K562 (cell line): ENCODE measurements around the gene GPR162. TPM values are rescaled to one million over a fixed set of nuclear protein-coding genes. Genes with fewer than 3 reads are reported as not detected.
A peak's percentile ranks its signal among the peaks of the same experiment; 100 is the strongest.

Source experiments
- CHD1 ChIP-seq: fragments of 200-600 bp; sonication (generic); IDR thresholded peaks from one replicate; pipeline ENCODE4 v1.6.1; 2012; ENCODE audit warnings: mild to moderate bottlenecking, moderate library complexity, low read length, inconsistent platforms
- CHD2 ChIP-seq: IDR thresholded peaks from 2 replicates; pipeline ENCODE4 v1.6.1; 2011; ENCODE audit warnings: low read depth, low read length
- ETV1 ChIP-seq: fragments of 450-650 bp; conservative IDR thresholded peaks from 2 replicates; pipeline ENCODE4 v1.6.1; 2016; ENCODE audit warnings: missing genetic modification characterization, control low read depth, low read depth, missing compliant biosample characterization
- FOXO4 ChIP-seq: fragments of 450-650 bp; formaldehyde crosslinking; IDR thresholded peaks from 2 replicates; pipeline ENCODE4 v1.4.0; 2020; ENCODE audit warnings: mild to moderate bottlenecking, moderate library complexity
- GABPA ChIP-seq: fragments of 200-800 bp; sonication (Bioruptor generic); conservative IDR thresholded peaks from 2 replicates; pipeline ENCODE4 v1.6.1; 2016; ENCODE audit warnings: low read depth, missing genetic modification characterization, missing compliant biosample characterization
- HDAC3 ChIP-seq: fragments of 450-650 bp; IDR thresholded peaks from 2 replicates; pipeline ENCODE4 v1.6.1; 2018; ENCODE audit warnings: borderline replicate concordance, mild to moderate bottlenecking, moderate library complexity; ENCODE audit not compliant: partially characterized antibody
- HLTF ChIP-seq: fragments of 450-650 bp; IDR thresholded peaks from 2 replicates; pipeline ENCODE4 v1.6.1; 2016
- HMBOX1 ChIP-seq: sonication (generic); IDR thresholded peaks from 2 replicates; pipeline ENCODE4 v1.6.1; 2016
- MCM3 ChIP-seq: fragments of 450-650 bp; IDR thresholded peaks from 2 replicates; pipeline ENCODE4 v1.6.1; 2016
- NFE2L1 ChIP-seq: fragments of 450-650 bp; IDR thresholded peaks from 2 replicates; pipeline ENCODE4 v1.6.1; 2016; ENCODE audit warnings: missing genetic modification characterization, low read depth, mild to moderate bottlenecking, missing compliant biosample characterization, moderate library complexity, borderline replicate concordance
- NONO ChIP-seq, 2 experiments: fragments of 200-400 bp in 1 of 2; fragments of 450-650 bp in 1 of 2; formaldehyde crosslinking in 1 of 2; IDR thresholded peaks; 2 replicates each; pipeline ENCODE4 v1.6.1; 2017; ENCODE audit warnings: low read depth in 2 of 2, mild to moderate bottlenecking in 2 of 2, moderate library complexity in 2 of 2, low read length in 1 of 2
- NR0B1 ChIP-seq: fragments of 450-650 bp; IDR thresholded peaks from one replicate; pipeline ENCODE4 v1.6.1; 2018; ENCODE audit warnings: mild to moderate bottlenecking, moderate library complexity; ENCODE audit not compliant: partially characterized antibody
- NR3C1 ChIP-seq: sonication (generic); formaldehyde crosslinking; IDR thresholded peaks from 2 replicates; pipeline ENCODE4 v1.8.1; 2022; ENCODE audit warnings: missing genetic modification reagents
- PHF21A ChIP-seq: fragments of 450-650 bp; IDR thresholded peaks from 2 replicates; pipeline ENCODE4 v1.6.1; 2017; ENCODE audit warnings: low read depth, borderline replicate concordance
- RFX1 ChIP-seq: fragments of 450-650 bp; IDR thresholded peaks from 2 replicates; pipeline ENCODE4 v1.6.1; 2016; ENCODE audit warnings: mild to moderate bottlenecking, moderate library complexity
- SPI1 ChIP-seq: IDR thresholded peaks from 2 replicates; pipeline ENCODE4 v1.6.1; 2011; ENCODE audit warnings: low read depth, low read length, control low read depth, borderline replicate concordance
- SRSF9 ChIP-seq: fragments of 200-400 bp; formaldehyde crosslinking; IDR thresholded peaks from 2 replicates; pipeline ENCODE4 v1.6.1; 2017; ENCODE audit warnings: low read depth, low read length, borderline replicate concordance
- TEAD1 ChIP-seq, 2 experiments: fragments of 450-650 bp in 1 of 2; sonication (generic) in 1 of 2; formaldehyde crosslinking; IDR thresholded peaks; 2 replicates each; pipeline versions ENCODE4 v1.4.0 to v1.8.0; 2020 to 2022; ENCODE audit warnings: mild to moderate bottlenecking in 2 of 2, missing genetic modification reagents in 1 of 2
- TEAD2 ChIP-seq: fragments of 450-650 bp; IDR thresholded peaks from 2 replicates; pipeline ENCODE4 v1.6.1; 2016; ENCODE audit warnings: missing genetic modification characterization, control low read depth, missing compliant biosample characterization
- THRAP3 ChIP-seq: fragments of 450-650 bp; IDR thresholded peaks from 2 replicates; pipeline ENCODE4 v1.6.1; 2016; ENCODE audit warnings: mild to moderate bottlenecking, inconsistent platforms, borderline replicate concordance
- TOE1 ChIP-seq, 2 experiments: fragments of 450-650 bp in 1 of 2; sonication (generic) in 1 of 2; formaldehyde crosslinking in 1 of 2; IDR thresholded peaks; 2 replicates each; pipeline versions ENCODE4 v1.7.1 to v1.8.0; 2016 to 2022; ENCODE audit warnings: borderline replicate concordance in 2 of 2, mild to moderate bottlenecking in 2 of 2, antibody characterized with exemption in 1 of 2, inconsistent platforms in 1 of 2, low read depth in 1 of 2, missing genetic modification reagents in 1 of 2, moderate library complexity in 1 of 2
- USF2 ChIP-seq: sonication (generic); formaldehyde crosslinking; IDR thresholded peaks from 2 replicates; pipeline ENCODE4 v1.5.0; 2020; ENCODE audit warnings: missing genetic modification reagents
- ZNF217 ChIP-seq: sonication (generic); formaldehyde crosslinking; IDR thresholded peaks from 2 replicates; pipeline ENCODE4 v1.8.0; 2022; ENCODE audit warnings: mild to moderate bottlenecking, missing genetic modification reagents
- ZNF507 ChIP-seq: conservative IDR thresholded peaks from 2 replicates; pipeline ENCODE4 v1.6.1; 2017; ENCODE audit warnings: missing genetic modification characterization, missing compliant biosample characterization
- ZNF77 ChIP-seq: fragments of 250-450 bp; sonication (Bioruptor Pico); IDR thresholded peaks from 2 replicates; pipeline ENCODE4 v1.5.0; 2020
- polyA plus RNA-seq, 8 experiments: library from polyadenylated mRNA; depleted of rRNA in 4 of 8; stranded (reverse) in 5 of 8; unstranded in 3 of 8; fragments of >200 nt; fragmentation: Nextera tagmentation in 2 of 8; fragmentation: Illumina TruSeq in 1 of 8; extraction: Ambion mirVana in 2 of 8; extraction: Trizol in 1 of 8; gene quantifications; 2 replicates each; pipeline versions ENCODE4 v1.2.1 to v1.2.3, GENCODE V29; 2011 to 2014; ENCODE audit warnings: inconsistent platforms in 1 of 8, missing spikeins in 1 of 8
- total RNA-seq, 7 experiments: library from RNA; depleted of rRNA in 6 of 7; stranded (reverse); fragments of >200 nt in 6 of 7; fragmentation: Illumina TruSeq in 2 of 7; extraction: Trizol in 2 of 7; gene quantifications; 2 replicates each; pipeline versions ENCODE4 v1.2.1 to v1.2.3, GENCODE V29; 2011 to 2021; ENCODE audit warnings: low replicate concordance in 1 of 7

The GPR162 gene
- total and polyA plus RNA-seq, 9 of the 15 experiments (the other 6 are each of a cell fraction or from before 2014, with no cell fraction given), result 0.65 to 1.8 (median 1.1) TPM; not detected in 2

GRCh38 chr12:6867413-6868210 is 46.0 kb downstream of the GPR162 start, which contains the start of gene TPI1 (continued):
- TF ChIP-seq ETV1 (tag), result no peak
- no peak for TF ChIP-seq TEAD1 (CRISPR knock-in tag; IDR thresholded peaks at IDR 0.05)
- TF ChIP-seq FOXO4 (CRISPR knock-in tag), result no peak
- TF ChIP-seq SPI1, result no peak
- no peak for TF ChIP-seq SRSF9
- no peak for TF ChIP-seq HMBOX1
- no peak for TF ChIP-seq ZNF507
- TF ChIP-seq NR3C1 (CRISPR knock-in tag), result peak; percentile 49; the same call in 1 of the 2 replicates
- no peak for TF ChIP-seq ZNF217 (CRISPR knock-in tag)
- TF ChIP-seq TOE1 (IDR thresholded peaks at IDR 0.05; ENCODE audit: borderline replicate concordance), result no peak
- no peak for TF ChIP-seq TOE1 (CRISPR knock-in tag; IDR thresholded peaks at IDR 0.05; ENCODE audit: borderline replicate concordance, low read depth)
- TF ChIP-seq CHD2, result no peak
- TF ChIP-seq GABPA, result peak; percentile 47; the same call in 1 of the 2 replicates
- no peak for TF ChIP-seq NFE2L1 (tag)
- no peak for TF ChIP-seq HLTF
- TF ChIP-seq NR0B1, result no peak
- no peak for TF ChIP-seq HDAC3
- peak in 1 of 2 experiments; percentile 96; a peak in 2 of 4 replicates for TF ChIP-seq NONO (IDR thresholded peaks at IDR 0.05; ENCODE audit: low read depth in 2 of 2, low read length in 1 of 2)
- no peak for TF ChIP-seq TEAD2 (tag)
- no peak for TF ChIP-seq ZNF77 (CRISPR knock-in tag)
- TF ChIP-seq MCM3, result no peak
- no peak for TF ChIP-seq THRAP3
- TF ChIP-seq PHF21A, result no peak
- no peak for TF ChIP-seq USF2 (CRISPR knock-in tag)
- no peak for TF ChIP-seq RFX1
- peak; percentile 81 for TF ChIP-seq CHD1
